GM12873 (cell line): ENCODE measurements around the gene SERPINB12.

ENCODE experiments used
- CTCF ChIP-seq: IDR thresholded peaks from 2 replicates; pipeline ENCODE4 v1.5.1; 2012; ENCODE audit warnings: low read depth, mild to moderate bottlenecking, moderate library complexity, low read length, control low read depth; ENCODE audit not compliant: insufficient read depth; ENCODE audit errors: missing control alignments

Gene SERPINB12

GRCh38 chr18:63528863-63529492 lies 13.2 kb upstream of the SERPINB12 start:
- no peak for TF ChIP-seq CTCF

GRCh38 chr18:63532471-63532870 lies 9.7 kb upstream of the SERPINB12 start:
- no peak for TF ChIP-seq CTCF

- TF ChIP-seq CTCF = no peak
Observed at GRCh38 chr18:63534615-63535014, 7.6 kb upstream of the SERPINB12 start.

- TF ChIP-seq CTCF = no peak
Observed at GRCh38 chr18:63539904-63540510, 2.2 kb upstream of the SERPINB12 start.

GRCh38 chr18:63544017-63544416 lies 1.8 kb downstream of the SERPINB12 start:
- TF ChIP-seq CTCF = no peak

GRCh38 chr18:63545000-63545399 lies 2.8 kb downstream of the SERPINB12 start:
- TF ChIP-seq CTCF = no peak

- no peak for TF ChIP-seq CTCF
Observed at GRCh38 chr18:63550068-63550467, 7.9 kb downstream of the SERPINB12 start.
